GM19438 (cell line): ENCODE results near the gene SUCLA2.

Source experiments
- ATAC-seq: cut with Tn5 transposase; IDR thresholded peaks from one replicate; pipeline ENCODE4 v1.9.1; 2021; ENCODE audit warnings: low read depth; ENCODE audit not compliant: unreplicated experiment

The SUCLA2 gene

DNA sequence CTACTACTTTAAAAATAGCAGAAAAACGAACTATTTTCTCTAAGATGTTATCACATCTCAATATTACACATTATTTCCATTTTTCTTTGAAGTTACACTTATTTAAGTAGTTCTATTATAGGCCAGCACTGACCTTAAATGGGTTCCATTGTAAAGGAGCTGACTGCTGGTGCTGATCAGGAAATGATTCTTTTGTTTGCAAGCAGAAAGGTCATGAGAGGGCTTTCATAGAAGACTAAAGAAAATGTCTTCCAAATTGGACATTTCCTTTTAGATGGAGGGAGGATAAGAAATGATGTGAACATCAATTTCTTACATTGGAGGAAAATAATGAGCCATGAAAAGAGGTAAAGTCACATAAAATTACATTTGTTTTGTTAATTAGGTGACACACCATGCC lies 96.2 kb downstream of the SUCLA2 start:
- no peak for ATAC-seq

- ATAC-seq: no peak
Observed at GRCh38 chr13:47904241-47904640, 96.8 kb downstream of the SUCLA2 start.

GRCh38 chr13:47903836-47904235 lies 97.2 kb downstream of the SUCLA2 start:
- ATAC-seq: no peak

DNA sequence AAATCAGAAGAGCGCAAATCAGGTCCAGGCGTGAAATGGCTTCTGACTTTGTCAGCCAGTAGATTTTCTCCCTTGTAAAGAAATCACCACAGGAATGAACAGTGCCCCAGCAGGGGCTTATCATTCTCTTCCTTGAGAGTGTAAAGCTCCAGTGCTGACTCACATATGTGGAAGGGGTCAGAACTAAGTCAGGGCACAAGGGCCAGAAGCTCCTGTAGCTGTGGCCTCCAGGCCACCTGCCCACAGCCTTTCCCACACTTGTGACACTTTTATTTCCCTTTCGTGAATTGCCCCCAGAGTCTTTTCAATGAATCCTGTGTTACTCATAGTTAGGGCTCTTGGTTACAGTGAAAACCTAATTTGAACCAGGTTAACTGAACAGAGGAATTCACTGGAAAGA lies 99.6 kb downstream of the SUCLA2 start:
- no peak for ATAC-seq

GRCh38 chr13:47898080-47898479 lies 103.0 kb downstream of the SUCLA2 start:
- no peak for ATAC-seq

GRCh38 chr13:47897411-47898050 lies 103.5 kb downstream of the SUCLA2 start:
- ATAC-seq: no peak

- no peak for ATAC-seq
Observed at GRCh38 chr13:47896546-47896945, 104.5 kb downstream of the SUCLA2 start.

DNA sequence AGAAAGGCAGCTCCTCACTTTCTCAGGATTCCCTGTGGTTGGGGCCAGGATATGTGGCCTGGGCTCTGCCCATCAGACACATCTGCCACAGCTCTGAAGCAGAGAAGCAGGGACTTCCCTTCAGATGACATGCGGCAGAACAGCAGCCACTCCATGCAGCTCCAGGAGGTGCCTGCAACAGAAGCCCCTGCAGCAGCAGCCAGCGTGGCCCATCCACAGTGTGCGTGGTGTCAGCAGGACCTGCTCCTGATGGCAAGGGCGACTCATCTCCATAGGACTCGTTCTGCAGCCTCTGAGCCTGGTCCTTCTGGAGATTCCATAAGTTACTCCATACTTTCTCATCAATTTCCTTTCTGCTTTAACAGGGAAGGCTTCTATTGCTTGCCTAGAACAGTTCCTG lies 105.0 kb downstream of the SUCLA2 start:
- ATAC-seq: no peak

GRCh38 chr13:47893527-47893926 lies 107.5 kb downstream of the SUCLA2 start:
- ATAC-seq: no peak
